K562 (cell line): ENCODE measurements around the gene CD164. TPM values are rescaled to one million over a fixed set of nuclear protein-coding genes. Genes with fewer than 3 reads are reported as not detected.

Source experiments
- BMI1 ChIP-seq: fragments of 150-350 bp; IDR thresholded peaks from 2 replicates; pipeline ENCODE4 v1.6.1; 2014; ENCODE audit warnings: low read length
- DACH1 ChIP-seq: fragments of 450-650 bp; IDR thresholded peaks from 2 replicates; pipeline ENCODE4 v1.6.1; 2018; ENCODE audit not compliant: partially characterized antibody
- DPF2 ChIP-seq: fragments of 450-650 bp; IDR thresholded peaks from 2 replicates; pipeline ENCODE4 v1.6.1; 2016
- KDM2B ChIP-seq: fragments of 250-450 bp; sonication (Bioruptor Pico); IDR thresholded peaks from 2 replicates; pipeline ENCODE4 v1.8.0; 2021; ENCODE audit warnings: mild to moderate bottlenecking, moderate library complexity
- SAP30 ChIP-seq: fragments of 200-600 bp; sonication (generic); IDR thresholded peaks from 2 replicates; pipeline ENCODE4 v1.6.1; 2012; ENCODE audit warnings: borderline replicate concordance, low read depth, mild to moderate bottlenecking, moderate library complexity, low read length, control low read depth, inconsistent platforms; ENCODE audit not compliant: insufficient read depth, poor library complexity, severe bottlenecking
- SMAD2 ChIP-seq: fragments of 150-350 bp; IDR thresholded peaks from 2 replicates; pipeline ENCODE4 v1.6.1; 2014; ENCODE audit warnings: low read depth, mild to moderate bottlenecking, low read length
- ZBTB12 ChIP-seq: fragments of 250-450 bp; sonication (Bioruptor Pico); IDR thresholded peaks from 2 replicates; pipeline ENCODE4 v1.4.0; 2020
- ZEB2 ChIP-seq: fragments of 450-650 bp; IDR thresholded peaks from 2 replicates; pipeline ENCODE4 v1.6.1; 2016
- ZNF274 ChIP-seq: IDR thresholded peaks from 2 replicates; pipeline ENCODE4 v1.6.1; 2011; ENCODE audit warnings: low read depth, mild to moderate bottlenecking, low read length, moderate library complexity, borderline replicate concordance
- ZNF318 ChIP-seq, 2 experiments: fragments of 450-650 bp; IDR thresholded peaks; 2 replicates each; pipeline ENCODE4 v1.6.1; 2016; ENCODE audit warnings: mild to moderate bottlenecking in 2 of 2, borderline replicate concordance in 1 of 2, low read depth in 1 of 2, moderate library complexity in 1 of 2
- polyA plus RNA-seq, 8 experiments: library from polyadenylated mRNA; depleted of rRNA in 4 of 8; stranded (reverse) in 5 of 8; unstranded in 3 of 8; fragments of >200 nt; fragmentation: Nextera tagmentation in 2 of 8; fragmentation: Illumina TruSeq in 1 of 8; extraction: Ambion mirVana in 2 of 8; extraction: Trizol in 1 of 8; gene quantifications; 2 replicates each; pipeline versions ENCODE4 v1.2.1 to v1.2.3, GENCODE V29; 2011 to 2014; ENCODE audit warnings: inconsistent platforms in 1 of 8, missing spikeins in 1 of 8
- total RNA-seq, 7 experiments: library from RNA; depleted of rRNA in 6 of 7; stranded (reverse); fragments of >200 nt in 6 of 7; fragmentation: Illumina TruSeq in 2 of 7; extraction: Trizol in 2 of 7; gene quantifications; 2 replicates each; pipeline versions ENCODE4 v1.2.1 to v1.2.3, GENCODE V29; 2011 to 2021; ENCODE audit warnings: low replicate concordance in 1 of 7
- TF ChIP-seq, protein P1 (sequence below): fragments of 250-450 bp; sonication (Bioruptor Pico); IDR thresholded peaks from 2 replicates; pipeline ENCODE4 v1.5.0; 2022; ENCODE audit warnings: mild to moderate bottlenecking
- TF ChIP-seq, protein P2 (sequence below): fragments of 250-450 bp; sonication (Bioruptor Pico); IDR thresholded peaks from 2 replicates; pipeline ENCODE4 v1.8.0; 2022; ENCODE audit warnings: moderate library complexity, mild to moderate bottlenecking, inconsistent platforms
- TF ChIP-seq, protein P3 (sequence below): fragments of 250-450 bp; sonication (Bioruptor Pico); IDR thresholded peaks from 2 replicates; pipeline ENCODE4 v1.8.0; 2021; ENCODE audit warnings: moderate library complexity, mild to moderate bottlenecking, inconsistent platforms

The CD164 gene
- total and polyA plus RNA-seq, 9 of the 15 experiments (the other 6 are each of a cell fraction or from before 2014, with no cell fraction given), result 79.5 to 317 (median 165) TPM

DNA sequence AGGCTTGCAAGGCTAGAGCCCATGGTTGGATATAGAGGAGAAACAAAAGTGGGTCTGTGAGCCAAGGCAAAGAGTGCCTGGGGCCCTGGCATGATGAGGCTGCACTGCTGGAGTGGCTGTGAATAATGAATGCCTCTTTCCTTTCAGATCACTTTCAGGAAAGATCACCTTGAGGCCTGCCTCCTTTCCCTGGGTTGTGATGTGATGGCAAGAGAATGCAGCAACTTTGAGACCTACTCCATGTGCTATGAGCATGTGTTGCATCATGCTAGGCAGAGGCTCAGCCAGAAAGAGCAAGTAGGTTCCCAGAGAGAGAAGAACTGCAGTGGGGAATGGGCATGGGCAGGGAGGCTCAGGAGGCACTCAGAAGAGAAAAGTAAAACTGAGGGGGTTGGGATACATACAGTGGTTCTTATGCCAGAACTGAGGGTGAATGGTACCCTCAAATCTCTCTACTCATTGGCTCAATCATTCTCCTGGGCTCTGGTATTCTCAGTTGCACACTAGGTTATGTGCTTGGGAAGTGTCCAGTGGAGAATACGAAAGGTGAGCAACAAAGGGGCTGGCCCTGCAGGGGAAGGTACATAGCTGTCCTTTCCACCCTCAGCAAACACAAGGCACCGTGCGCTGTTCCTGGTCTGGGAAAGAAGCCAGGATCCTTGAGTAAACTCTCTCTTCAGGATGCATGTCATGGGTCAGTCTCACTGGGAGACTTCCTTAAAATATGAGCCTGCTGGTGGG, 45.9 kb downstream of the CD164 start (continued):
- TF ChIP-seq DACH1 (no peak), SAP30 (no peak), SMAD2 (no peak), ZNF274 (no peak), KDM2B (CRISPR knock-in tag) (no peak), ZNF318 (IDR thresholded peaks at IDR 0.05; ENCODE audit: borderline replicate concordance in 1 of 2, low read depth in 1 of 2) (no peak), DPF2 (no peak), ZBTB12 (CRISPR knock-in tag) (no peak), BMI1 (no peak), ZEB2 (no peak)
- TF ChIP-seq, protein P1, sequence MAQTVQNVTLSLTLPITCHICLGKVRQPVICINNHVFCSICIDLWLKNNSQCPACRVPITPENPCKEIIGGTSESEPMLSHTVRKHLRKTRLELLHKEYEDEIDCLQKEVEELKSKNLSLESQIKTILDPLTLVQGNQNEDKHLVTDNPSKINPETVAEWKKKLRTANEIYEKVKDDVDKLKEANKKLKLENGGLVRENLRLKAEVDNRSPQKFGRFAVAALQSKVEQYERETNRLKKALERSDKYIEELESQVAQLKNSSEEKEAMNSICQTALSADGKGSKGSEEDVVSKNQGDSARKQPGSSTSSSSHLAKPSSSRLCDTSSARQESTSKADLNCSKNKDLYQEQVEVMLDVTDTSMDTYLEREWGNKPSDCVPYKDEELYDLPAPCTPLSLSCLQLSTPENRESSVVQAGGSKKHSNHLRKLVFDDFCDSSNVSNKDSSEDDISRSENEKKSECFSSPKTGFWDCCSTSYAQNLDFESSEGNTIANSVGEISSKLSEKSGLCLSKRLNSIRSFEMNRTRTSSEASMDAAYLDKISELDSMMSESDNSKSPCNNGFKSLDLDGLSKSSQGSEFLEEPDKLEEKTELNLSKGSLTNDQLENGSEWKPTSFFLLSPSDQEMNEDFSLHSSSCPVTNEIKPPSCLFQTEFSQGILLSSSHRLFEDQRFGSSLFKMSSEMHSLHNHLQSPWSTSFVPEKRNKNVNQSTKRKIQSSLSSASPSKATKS, result no peak
- TF ChIP-seq, protein P2, sequence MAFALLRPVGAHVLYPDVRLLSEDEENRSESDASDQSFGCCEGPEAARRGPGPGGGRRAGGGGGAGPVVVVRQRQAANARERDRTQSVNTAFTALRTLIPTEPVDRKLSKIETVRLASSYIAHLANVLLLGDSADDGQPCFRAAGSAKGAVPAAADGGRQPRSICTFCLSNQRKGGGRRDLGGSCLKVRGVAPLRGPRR (CRISPR knock-in tag), result no peak
- TF ChIP-seq, protein P3, sequence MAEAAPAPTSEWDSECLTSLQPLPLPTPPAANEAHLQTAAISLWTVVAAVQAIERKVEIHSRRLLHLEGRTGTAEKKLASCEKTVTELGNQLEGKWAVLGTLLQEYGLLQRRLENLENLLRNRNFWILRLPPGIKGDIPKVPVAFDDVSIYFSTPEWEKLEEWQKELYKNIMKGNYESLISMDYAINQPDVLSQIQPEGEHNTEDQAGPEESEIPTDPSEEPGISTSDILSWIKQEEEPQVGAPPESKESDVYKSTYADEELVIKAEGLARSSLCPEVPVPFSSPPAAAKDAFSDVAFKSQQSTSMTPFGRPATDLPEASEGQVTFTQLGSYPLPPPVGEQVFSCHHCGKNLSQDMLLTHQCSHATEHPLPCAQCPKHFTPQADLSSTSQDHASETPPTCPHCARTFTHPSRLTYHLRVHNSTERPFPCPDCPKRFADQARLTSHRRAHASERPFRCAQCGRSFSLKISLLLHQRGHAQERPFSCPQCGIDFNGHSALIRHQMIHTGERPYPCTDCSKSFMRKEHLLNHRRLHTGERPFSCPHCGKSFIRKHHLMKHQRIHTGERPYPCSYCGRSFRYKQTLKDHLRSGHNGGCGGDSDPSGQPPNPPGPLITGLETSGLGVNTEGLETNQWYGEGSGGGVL (CRISPR knock-in tag), result no peak
